Large intestine (tissue), 3 donors: ENCODE data around the gene PLN. TPM values are rescaled to one million over a fixed set of nuclear protein-coding genes. Genes with fewer than 3 reads are reported as not detected.

Experiments used
- DNase-seq, 2 donors: peaks; one replicate each; pipeline versions ENCODE4 v3.0.0 to v3.0.0-alpha.2; 2013
- H3K27ac ChIP-seq: one replicate; pipeline ENCODE4 v1.5.1; 2013; ENCODE audit warnings: low read length
- H3K27me3 ChIP-seq: 2 replicates; pipeline ENCODE4 v1.6.1; 2013; ENCODE audit warnings: low read length; ENCODE audit not compliant: control insufficient read depth, insufficient read depth
- H3K36me3 ChIP-seq: 2 replicates; pipeline ENCODE4 v1.6.1; 2013; ENCODE audit warnings: low read length; ENCODE audit not compliant: control insufficient read depth, insufficient read depth
- H3K4me1 ChIP-seq: one replicate; pipeline ENCODE4 v1.6.1; 2013; ENCODE audit warnings: low read length; ENCODE audit not compliant: control insufficient read depth, insufficient read depth
- H3K4me3 ChIP-seq: one replicate; pipeline ENCODE4 v1.5.1; 2013; ENCODE audit warnings: low read length
- H3K9me3 ChIP-seq: one replicate; pipeline ENCODE4 v1.6.1; 2013; ENCODE audit warnings: mild to moderate bottlenecking, low read depth, low read length, moderate library complexity; ENCODE audit not compliant: control insufficient read depth
- WGBS: methylation state at CpG from one replicate; pipeline ENCODE4 v1.1.5; 2013; ENCODE audit warnings: low lambda C conversion rate; ENCODE audit not compliant: insufficient coverage; 5-methylcytosine and 5-hydroxymethylcytosine counted together
- polyA plus RNA-seq: library from polyadenylated mRNA; unstranded; fragments of 120-200 nt; gene quantifications from one replicate; pipeline ENCODE4 v1.2.1, GENCODE V29; 2013

Gene PLN
- polyA plus RNA-seq, 1 donor = 18.4 TPM

DNA sequence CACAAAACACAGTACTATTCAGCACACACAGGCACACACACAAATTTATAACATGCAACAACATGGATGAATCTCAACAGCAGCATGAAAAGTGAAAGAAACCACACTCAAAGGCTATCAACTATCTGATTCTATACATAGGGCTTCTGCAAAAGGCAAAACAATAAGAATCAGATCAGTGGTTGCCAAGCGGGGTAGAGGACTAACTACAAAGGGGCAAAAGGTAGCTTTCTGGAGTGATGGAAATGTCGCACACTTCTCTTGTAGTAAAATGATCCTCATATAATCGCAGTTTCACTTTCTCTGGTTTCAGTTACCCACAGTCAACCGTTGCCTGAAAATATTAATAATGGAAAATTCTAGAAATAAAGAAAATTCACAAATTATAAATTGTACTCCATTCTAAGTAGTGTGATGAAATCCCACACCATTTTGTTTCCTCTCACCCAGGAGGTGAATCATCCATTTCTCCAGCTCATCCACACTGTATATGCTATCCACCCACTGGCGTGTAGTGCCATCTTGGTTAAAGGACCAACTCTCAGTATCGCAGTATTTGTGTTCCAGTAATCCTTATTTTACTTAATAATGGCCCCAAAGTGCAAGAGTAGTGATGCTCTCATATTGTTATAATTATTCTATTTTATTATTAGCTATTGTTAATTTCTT, 12.8 kb upstream of the PLN start:
- no peak overlapping the region for H3K4me3 ChIP-seq
- H3K27ac ChIP-seq = no peak overlapping the region
- WGBS = 100% methylated on average over 5 of the region's 6 CpGs
- no peaks in the 10 kb centered on the region for H3K27me3 ChIP-seq
- DNase-seq = no peak
- no peaks in the 10 kb centered on the region for H3K36me3 ChIP-seq
- peaks cover 3% of the 10 kb centered on the region for H3K9me3 ChIP-seq
- no peaks in the 10 kb centered on the region for H3K4me1 ChIP-seq

DNA sequence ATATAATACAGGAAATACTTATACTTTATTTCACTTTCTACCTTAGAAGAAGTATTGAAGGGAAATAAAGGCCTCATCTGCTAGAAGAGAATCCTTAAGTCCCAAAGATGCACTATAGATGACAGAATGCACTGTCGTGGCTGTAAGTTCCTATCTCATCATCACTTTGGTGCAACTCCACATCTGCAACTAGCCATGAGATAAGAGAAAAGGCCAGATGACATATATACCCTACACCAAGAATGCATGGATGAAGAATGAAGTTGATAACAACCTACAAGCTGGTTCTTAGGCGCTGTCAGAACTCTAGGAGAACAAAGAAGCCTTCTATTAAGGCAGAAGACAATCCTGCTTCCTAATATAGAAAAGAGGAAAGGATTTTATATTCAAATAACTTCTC, 11.6 kb upstream of the PLN start:
- H3K27me3 ChIP-seq = no peaks in the 10 kb centered on the region
- no peak overlapping the region for H3K4me3 ChIP-seq
- no peak for DNase-seq
- no peaks in the 10 kb centered on the region for H3K36me3 ChIP-seq
- H3K9me3 ChIP-seq = no peaks in the 10 kb centered on the region
- 90% methylated on average over 1 of the region's 2 CpGs for WGBS
- H3K4me1 ChIP-seq = no peaks in the 10 kb centered on the region
- H3K27ac ChIP-seq = no peak overlapping the region

DNA sequence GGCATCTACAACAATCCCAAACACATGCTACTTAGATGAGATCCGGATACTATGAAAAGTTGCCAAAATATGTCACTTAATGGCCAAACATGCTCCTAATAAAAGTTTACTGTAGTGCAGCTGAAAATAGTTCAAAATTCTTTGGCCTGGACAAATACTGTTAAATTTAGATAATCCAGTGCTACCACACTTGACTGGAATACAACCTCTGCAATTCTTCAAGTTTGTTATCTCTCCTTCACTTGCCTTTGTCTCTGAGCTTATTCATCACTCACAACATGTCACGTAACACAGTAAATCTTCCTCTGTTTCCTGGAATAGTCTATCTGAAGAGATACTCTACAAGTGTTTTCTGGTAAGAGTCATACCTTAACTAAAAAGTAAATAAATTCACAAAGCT, 10.5 kb upstream of the PLN start:
- Histone ChIP-seq H3K27ac (no peak overlapping the region), H3K4me3 (no peak overlapping the region), H3K4me1 (no peaks in the 10 kb centered on the region), H3K36me3 (no peaks in the 10 kb centered on the region), H3K9me3 (no peaks in the 10 kb centered on the region), H3K27me3 (no peaks in the 10 kb centered on the region)
- 40% methylated on average over 1 of the region's 2 CpGs for WGBS
- no peak for DNase-seq

DNA sequence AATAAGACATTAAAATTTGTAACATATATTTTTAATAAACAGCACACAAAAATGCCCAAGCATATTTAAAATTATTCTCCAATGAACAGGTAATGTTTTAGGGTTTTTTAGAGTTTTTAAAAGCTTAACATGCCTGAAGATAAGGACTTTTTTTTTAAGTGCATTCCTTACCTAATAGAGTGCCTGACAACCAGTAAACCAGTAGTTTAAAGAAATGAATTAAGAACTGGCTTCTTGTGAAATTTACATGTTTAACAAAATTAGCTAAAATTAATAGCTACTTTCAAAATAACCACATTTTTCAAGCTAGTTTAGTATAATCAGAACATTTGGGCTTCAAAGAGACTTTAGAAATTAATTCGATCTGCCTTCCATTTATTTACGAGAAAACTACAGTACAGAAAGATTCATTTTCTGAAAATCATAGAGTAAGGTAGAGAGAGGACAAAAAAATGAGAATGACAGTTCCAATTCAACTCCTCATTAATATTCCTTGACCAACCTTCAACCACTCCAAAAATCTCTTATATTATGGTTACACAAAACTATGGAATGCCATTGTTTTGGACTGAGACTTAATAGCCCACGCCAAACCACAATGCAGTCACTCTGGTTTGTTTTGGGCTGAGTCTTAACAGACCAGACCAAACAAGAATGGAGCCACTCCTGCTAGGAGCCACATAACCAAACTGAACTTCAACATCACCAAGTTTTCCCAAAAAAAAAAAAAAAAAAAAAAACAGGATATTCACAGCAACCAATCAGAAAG, 5.7 kb upstream of the PLN start:
- H3K27me3 ChIP-seq = no peaks in the 10 kb centered on the region
- no CpG with 5 or more reads among the region's 3 CpGs for WGBS
- H3K36me3 ChIP-seq = no peaks in the 10 kb centered on the region
- H3K27ac ChIP-seq = no peak overlapping the region
- H3K9me3 ChIP-seq = no peaks in the 10 kb centered on the region
- no peak overlapping the region for H3K4me3 ChIP-seq
- H3K4me1 ChIP-seq = no peaks in the 10 kb centered on the region
- no peak for DNase-seq

DNA sequence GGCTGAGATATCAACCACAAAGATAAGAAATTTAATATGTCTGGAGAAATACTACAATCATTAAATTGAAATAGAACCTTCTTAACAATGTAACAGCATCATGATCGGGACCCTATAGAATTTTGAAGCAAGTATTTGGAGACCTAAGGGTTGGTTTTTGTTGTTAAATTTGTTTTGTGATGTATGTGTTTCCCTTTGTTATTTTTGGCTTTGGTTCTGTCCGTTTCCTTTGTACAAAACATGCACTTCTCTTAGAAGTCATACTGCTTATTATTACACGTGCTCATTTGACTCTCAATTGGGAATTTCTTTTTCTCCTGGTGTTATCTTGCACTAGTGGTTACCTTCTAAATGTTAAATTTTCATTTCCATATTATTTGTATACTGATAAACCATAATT, 4.0 kb upstream of the PLN start:
- H3K4me1 ChIP-seq = no peaks in the 10 kb centered on the region
- DNase-seq = no peak
- H3K27me3 ChIP-seq = no peaks in the 10 kb centered on the region
- no peaks in the 10 kb centered on the region for H3K9me3 ChIP-seq
- 80% methylated on average over 1 of the region's 3 CpGs for WGBS
- H3K27ac ChIP-seq = no peak overlapping the region
- no peak overlapping the region for H3K4me3 ChIP-seq
- no peaks in the 10 kb centered on the region for H3K36me3 ChIP-seq

DNA sequence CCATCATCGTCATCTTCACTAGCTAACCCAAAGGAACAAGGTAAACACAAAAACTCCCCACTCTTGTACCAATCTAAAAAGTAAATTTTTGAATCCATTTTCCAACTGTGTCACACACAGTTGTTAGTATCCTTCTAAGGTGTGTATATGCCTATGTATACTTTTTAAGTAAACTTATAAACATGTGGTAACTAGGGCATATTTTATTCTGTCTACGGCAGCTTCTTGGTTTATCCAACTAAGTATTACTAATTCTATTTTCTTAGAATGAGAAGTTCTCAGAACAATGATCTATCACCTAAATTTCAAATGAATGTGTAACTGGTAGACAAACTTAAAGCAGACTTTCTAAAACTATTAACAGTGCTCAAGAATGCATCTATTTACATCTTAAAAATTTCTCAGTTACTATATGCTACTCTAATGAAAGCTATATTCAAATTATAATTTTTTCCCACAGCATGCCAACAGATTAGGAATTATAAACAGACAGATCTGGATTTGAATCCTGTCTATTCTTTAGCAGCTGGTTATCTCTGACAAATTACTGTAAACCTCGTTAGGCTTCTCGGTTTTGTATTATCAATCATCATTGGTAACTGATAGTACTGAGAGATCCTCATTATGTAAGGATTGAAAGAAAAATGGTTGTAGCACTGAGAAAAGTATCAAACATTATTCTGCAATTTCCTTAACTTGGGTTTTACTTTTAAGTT, 1.8 kb upstream of the PLN start:
- DNase-seq = no peak
- Histone ChIP-seq H3K9me3 (no peaks in the 10 kb centered on the region), H3K27me3 (no peaks in the 10 kb centered on the region), H3K27ac (no peak overlapping the region), H3K36me3 (no peaks in the 10 kb centered on the region), H3K4me3 (no peak overlapping the region), H3K4me1 (no peaks in the 10 kb centered on the region)
- 51% methylated on average over 3 of the region's 4 CpGs for WGBS

DNA sequence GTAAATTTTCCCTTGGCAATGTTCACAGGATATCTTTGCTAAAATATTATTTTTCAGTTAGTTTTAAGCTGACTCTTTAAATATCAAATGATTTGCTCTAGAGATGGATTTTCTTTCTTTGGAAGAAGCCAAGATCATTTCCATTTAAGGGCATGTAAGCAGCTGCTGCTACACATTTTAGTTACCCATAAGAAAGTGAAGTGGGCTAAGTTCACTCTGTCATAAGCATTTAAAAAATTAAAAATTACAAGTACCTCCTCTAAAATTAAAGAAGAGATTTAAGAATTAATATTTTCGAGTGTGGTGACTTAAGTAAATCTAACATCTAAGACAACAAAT, 1.2 kb upstream of the PLN start:
- Histone ChIP-seq H3K9me3 (no peaks in the 10 kb centered on the region), H3K4me1 (no peaks in the 10 kb centered on the region), H3K27ac (no peak overlapping the region), H3K36me3 (no peaks in the 10 kb centered on the region), H3K4me3 (no peak overlapping the region), H3K27me3 (no peaks in the 10 kb centered on the region)
- 86% methylated on average over 1 of the region's 1 CpG for WGBS
- no peak for DNase-seq

DNA sequence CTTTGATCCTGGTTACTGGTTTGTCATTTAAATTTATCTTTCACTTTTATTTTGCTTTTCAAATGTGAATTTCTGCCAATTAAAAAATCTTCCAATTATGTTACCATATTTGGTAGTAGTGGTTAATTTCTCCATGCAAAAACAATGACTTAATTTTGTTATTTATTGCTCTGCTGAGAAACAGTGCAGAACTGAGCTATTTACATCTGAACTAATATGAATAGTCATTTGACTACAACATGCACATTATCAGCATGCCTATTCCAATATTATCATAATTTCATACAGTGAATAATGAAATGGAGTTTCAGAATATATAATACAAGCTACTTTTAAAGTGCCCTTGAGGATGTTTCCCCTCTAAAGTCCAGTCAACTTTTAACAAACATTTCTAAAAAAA, 517 bp downstream of the PLN start:
- Histone ChIP-seq H3K36me3 (no peaks in the 10 kb centered on the region), H3K4me1 (no peaks in the 10 kb centered on the region), H3K4me3 (no peak overlapping the region), H3K27me3 (no peaks in the 10 kb centered on the region), H3K27ac (no peak overlapping the region), H3K9me3 (no peaks in the 10 kb centered on the region)
- DNase-seq = no peak

DNA sequence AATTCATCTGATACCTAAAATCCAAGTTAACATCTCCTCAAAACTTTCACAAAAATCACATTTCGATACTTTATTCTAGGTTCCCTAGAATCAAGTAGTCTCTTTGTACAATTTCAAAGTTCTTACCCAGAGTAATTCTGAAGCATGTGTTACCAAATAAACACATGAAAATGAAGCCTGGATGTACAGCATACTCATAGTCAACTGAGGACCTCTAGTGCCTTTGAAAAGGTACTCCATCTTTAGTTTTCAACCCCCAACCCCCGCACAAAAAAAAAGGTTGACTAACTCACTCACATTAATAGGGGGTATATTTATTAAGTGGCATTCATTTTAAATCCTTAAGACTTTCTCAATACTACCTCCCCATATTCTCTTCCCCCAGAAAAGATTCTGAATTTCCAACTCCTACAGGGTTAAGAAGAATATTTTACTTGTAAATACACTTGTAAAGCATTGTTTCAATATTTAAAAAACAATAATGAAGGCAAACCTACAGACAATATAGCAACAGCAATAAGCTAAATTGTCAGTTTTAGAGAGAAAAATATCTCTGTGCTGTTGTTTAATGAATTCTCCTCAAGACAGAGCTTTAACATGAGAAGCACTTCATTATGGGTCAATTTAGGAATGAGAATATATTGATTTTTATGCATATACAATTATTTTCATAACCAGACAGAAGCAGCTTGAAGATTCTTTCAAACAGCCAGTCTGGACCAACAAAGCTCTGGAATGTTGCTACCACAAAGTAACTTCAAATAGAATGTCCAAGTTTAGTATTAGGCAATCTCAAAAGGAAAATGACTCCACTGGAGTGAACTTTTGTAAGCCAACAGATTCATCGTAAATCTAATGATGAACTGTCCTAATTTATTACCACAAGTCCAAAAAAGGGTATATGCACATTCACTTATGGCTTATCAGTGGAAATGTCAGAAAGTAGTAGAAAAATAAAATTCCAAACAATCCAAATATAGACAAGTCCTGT, 3.3 kb downstream of the PLN start:
- WGBS = 38% methylated on average over 1 of the region's 3 CpGs
- Histone ChIP-seq H3K4me1 (no peaks in the 10 kb centered on the region), H3K27ac (no peak overlapping the region), H3K9me3 (no peaks in the 10 kb centered on the region), H3K36me3 (no peaks in the 10 kb centered on the region), H3K4me3 (no peak overlapping the region), H3K27me3 (no peaks in the 10 kb centered on the region)
- peak in 1 of 2 donors; percentile 11 for DNase-seq

DNA sequence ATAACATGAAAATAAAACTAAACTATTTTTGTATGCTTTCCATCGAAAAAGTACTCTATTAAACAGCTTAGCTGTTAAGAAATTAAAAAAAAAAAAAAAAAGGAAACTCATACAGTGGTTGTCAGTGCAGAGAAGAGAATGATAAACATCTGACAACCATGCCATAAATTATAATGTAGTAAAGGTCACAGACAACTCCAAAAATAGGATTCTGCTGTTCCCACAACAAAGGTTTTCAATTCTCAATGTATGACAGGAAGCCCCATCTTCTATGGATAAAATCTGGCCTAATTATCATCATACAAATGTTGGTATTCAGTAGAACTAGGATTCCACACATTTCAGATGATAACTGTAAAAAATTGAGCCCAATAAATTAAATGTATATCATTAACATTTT, 5.0 kb downstream of the PLN start:
- 45% methylated on average over 1 of the region's 1 CpG for WGBS
- H3K4me1 ChIP-seq = no peaks in the 10 kb centered on the region
- no peaks in the 10 kb centered on the region for H3K27me3 ChIP-seq
- DNase-seq = no peak
- no peak overlapping the region for H3K4me3 ChIP-seq
- H3K36me3 ChIP-seq = no peaks in the 10 kb centered on the region
- no peaks in the 10 kb centered on the region for H3K9me3 ChIP-seq
- no peak overlapping the region for H3K27ac ChIP-seq
